Large intestine (tissue), 3 donors: ENCODE measurements around the gene TMA7. TPM values are rescaled to one million over a fixed set of nuclear protein-coding genes. Genes with fewer than 3 reads are reported as not detected.

Experiments used
- DNase-seq, 2 donors: peaks; one replicate each; pipeline versions ENCODE4 v3.0.0 to v3.0.0-alpha.2; 2013
- H3K27ac ChIP-seq: one replicate; pipeline ENCODE4 v1.5.1; 2013; ENCODE audit warnings: low read length
- H3K27me3 ChIP-seq: 2 replicates; pipeline ENCODE4 v1.6.1; 2013; ENCODE audit warnings: low read length; ENCODE audit not compliant: control insufficient read depth, insufficient read depth
- H3K36me3 ChIP-seq: 2 replicates; pipeline ENCODE4 v1.6.1; 2013; ENCODE audit warnings: low read length; ENCODE audit not compliant: control insufficient read depth, insufficient read depth
- H3K4me1 ChIP-seq: one replicate; pipeline ENCODE4 v1.6.1; 2013; ENCODE audit warnings: low read length; ENCODE audit not compliant: control insufficient read depth, insufficient read depth
- H3K4me3 ChIP-seq: one replicate; pipeline ENCODE4 v1.5.1; 2013; ENCODE audit warnings: low read length
- H3K9me3 ChIP-seq: one replicate; pipeline ENCODE4 v1.6.1; 2013; ENCODE audit warnings: mild to moderate bottlenecking, low read depth, low read length, moderate library complexity; ENCODE audit not compliant: control insufficient read depth
- WGBS: methylation state at CpG from one replicate; pipeline ENCODE4 v1.1.5; 2013; ENCODE audit warnings: low lambda C conversion rate; ENCODE audit not compliant: insufficient coverage; 5-methylcytosine and 5-hydroxymethylcytosine counted together
- polyA plus RNA-seq: library from polyadenylated mRNA; unstranded; fragments of 120-200 nt; gene quantifications from one replicate; pipeline ENCODE4 v1.2.1, GENCODE V29; 2013

TMA7 gene
- polyA plus RNA-seq, 1 donor = 283 TPM

DNA sequence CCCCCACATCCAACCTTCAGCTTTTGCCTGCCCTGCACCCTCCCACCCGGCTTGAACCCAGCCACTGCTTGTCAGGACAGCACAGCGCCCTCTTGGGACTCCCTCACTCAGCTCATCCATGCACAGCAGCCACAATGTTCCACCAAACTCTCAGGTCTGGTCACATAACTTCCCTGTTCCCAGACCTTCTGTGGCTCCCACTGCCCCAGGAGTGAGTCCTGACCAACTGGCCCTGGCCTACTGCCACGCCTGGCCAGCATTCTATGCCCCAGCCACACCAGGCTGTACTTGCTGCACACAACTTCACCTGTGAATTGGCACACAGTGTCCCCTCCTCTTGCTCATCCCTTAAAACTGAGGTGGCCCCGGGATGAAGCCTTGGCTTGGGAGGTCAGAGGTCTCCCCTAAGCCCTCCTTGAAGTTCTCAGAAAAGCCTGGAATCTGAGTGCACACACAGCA is 31.2 kb upstream of the TMA7 start:
- no peak for DNase-seq
- Histone ChIP-seq H3K4me3 (no peak overlapping the region), H3K4me1 (no peaks in the 10 kb centered on the region), H3K27ac (no peak overlapping the region), H3K36me3 (peaks cover 99% of the 10 kb centered on the region), H3K27me3 (no peaks in the 10 kb centered on the region), H3K9me3 (no peaks in the 10 kb centered on the region)
- WGBS = no CpG with 5 or more reads among the region's 4 CpGs

DNA sequence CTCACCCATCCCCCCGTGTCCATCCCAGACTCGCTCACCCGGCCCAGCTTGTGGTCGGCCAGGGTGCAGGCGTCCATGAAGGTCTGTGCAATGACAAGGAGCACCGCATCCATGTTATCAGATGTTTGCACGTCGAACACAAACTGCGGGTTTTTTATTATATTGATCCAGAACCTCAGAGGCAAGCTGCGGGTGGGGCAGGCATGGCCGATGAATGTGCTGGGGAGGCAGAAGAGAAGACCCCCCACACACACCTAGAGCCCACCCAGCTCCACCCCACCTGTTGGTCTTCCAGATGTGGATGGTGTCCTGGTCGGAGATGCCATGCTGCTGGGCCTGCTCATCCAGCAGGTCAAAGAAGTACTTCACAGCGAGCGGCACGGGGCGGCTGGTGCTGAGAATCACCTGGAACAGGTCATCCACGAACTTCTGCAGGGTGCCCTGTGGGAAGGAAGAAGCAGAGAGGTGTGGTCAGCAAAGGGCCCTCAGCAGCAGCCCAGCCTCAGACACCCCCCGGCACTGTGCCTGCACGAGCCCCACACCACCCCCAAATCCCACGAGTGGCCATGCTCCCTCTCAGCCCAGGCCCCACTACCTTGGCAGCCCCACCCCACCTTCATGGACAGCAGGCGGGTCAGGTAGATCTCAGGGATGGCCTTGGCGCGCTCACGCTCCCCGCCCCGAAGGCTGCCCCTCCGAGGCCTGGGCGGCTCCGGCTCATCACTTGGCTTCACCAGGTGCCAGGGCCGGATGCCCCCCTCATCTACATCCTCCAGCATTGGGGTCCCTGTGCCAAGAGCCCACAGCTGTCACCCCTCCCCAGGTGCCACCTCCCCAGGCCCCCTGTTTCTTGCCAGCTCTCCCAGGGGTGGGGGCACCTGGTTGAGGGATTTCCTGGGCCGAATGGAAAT is 30.5 kb upstream of the TMA7 start:
- Histone ChIP-seq H3K27me3 (no peaks in the 10 kb centered on the region), H3K4me3 (no peak overlapping the region)
- WGBS = no CpG with 5 or more reads among the region's 31 CpGs

GRCh38 chr3:48410205-48411040 is 29.6 kb upstream of the TMA7 start:
- Histone ChIP-seq H3K4me1 (no peaks in the 10 kb centered on the region), H3K36me3 (peaks cover 99% of the 10 kb centered on the region), H3K9me3 (no peaks in the 10 kb centered on the region), H3K27me3 (no peaks in the 10 kb centered on the region), H3K4me3 (no peak overlapping the region), H3K27ac (no peak overlapping the region)
- no peak for DNase-seq
- whole genome bisulfite sequencing = no CpG with 5 or more reads among the region's 16 CpGs

More for the DNA sequence above, 30.5 kb upstream of the TMA7 start:
- no peak for DNase-seq
- peaks cover 99% of the 10 kb centered on the region for H3K36me3 ChIP-seq
- no peaks in the 10 kb centered on the region for H3K4me1 ChIP-seq
- no peaks in the 10 kb centered on the region for H3K9me3 ChIP-seq
- H3K27ac ChIP-seq = no peak overlapping the region

GRCh38 chr3:48411041-48411588 is 28.9 kb upstream of the TMA7 start:
- no peak for DNase-seq
- Histone ChIP-seq H3K36me3 (peaks cover 99% of the 10 kb centered on the region), H3K4me1 (no peaks in the 10 kb centered on the region), H3K27me3 (no peaks in the 10 kb centered on the region), H3K27ac (no peak overlapping the region), H3K4me3 (no peak overlapping the region), H3K9me3 (no peaks in the 10 kb centered on the region)
- no CpG with 5 or more reads among the region's 9 CpGs for WGBS

DNA sequence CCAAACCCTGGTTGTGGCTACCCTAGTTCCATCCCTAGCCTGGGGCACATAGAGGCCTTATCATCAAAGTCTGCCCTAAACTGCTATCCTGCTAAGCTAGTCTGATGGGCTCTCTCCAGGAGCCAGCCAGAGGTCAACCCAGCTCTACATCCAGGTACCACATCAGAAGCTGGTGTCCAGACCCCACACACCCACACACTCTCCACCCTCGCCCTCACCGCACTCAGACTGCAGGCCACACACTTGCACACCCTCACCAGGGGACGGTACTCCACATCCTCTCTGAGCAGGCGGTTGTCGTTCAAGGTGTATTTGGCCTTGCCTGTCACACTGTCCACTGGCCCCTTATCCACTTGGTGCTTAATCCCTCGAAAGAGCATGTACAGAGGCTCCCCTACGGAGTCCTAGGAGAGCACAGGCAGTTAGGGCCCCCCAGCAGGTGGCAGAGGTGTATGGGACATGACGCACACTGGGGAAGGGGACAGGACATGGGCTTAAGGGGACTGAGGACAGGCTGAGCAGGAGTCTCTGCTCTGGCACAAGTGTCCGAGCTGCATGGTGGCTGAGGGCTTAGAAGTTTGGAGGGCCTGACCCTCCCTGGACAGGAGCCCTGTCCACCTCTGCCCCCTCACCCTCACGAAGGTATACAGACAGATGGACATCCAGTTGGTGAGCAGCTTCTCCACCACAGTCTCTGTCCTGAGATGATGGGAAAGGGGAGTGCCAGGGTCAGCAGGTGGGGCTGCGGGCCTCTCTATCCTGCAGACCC is 28.3 kb upstream of the TMA7 start:
- no CpG with 5 or more reads among the region's 11 CpGs for WGBS
- Histone ChIP-seq H3K27ac (no peak overlapping the region), H3K4me1 (no peaks in the 10 kb centered on the region), H3K4me3 (no peak overlapping the region), H3K36me3 (peaks cover 99% of the 10 kb centered on the region), H3K27me3 (no peaks in the 10 kb centered on the region), H3K9me3 (no peaks in the 10 kb centered on the region)
- no peak for DNase-seq

GRCh38 chr3:48412375-48413001 is 27.6 kb upstream of the TMA7 start:
- DNase-seq = no peak
- Histone ChIP-seq H3K9me3 (no peaks in the 10 kb centered on the region), H3K27ac (no peak overlapping the region), H3K27me3 (no peaks in the 10 kb centered on the region), H3K36me3 (peaks cover 99% of the 10 kb centered on the region), H3K4me1 (no peaks in the 10 kb centered on the region), H3K4me3 (no peak overlapping the region)
- no CpG with 5 or more reads among the region's 19 CpGs for WGBS

DNA sequence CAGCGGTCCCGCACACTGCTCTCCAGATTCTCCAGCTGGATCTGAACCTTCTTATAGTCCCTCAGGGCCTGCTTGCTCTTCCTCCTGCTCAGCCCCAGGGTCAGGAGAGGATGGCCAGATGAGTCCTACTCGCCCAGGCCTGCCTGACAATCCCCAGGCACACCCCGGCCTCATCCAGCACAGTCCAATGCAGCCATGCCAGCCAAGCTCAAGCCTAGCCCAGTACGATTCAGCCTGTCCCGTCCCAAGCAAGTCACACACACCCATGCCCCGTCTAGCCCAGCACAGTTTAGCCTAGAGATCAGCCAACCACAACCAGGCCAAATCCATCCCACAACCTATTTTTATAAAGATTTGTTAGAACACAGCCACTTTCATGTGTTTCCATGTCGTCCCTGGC is 27.0 kb upstream of the TMA7 start:
- Histone ChIP-seq H3K4me3 (no peak overlapping the region), H3K27ac (no peak overlapping the region), H3K9me3 (no peaks in the 10 kb centered on the region), H3K36me3 (peaks cover 99% of the 10 kb centered on the region), H3K27me3 (no peaks in the 10 kb centered on the region), H3K4me1 (no peaks in the 10 kb centered on the region)
- DNase-seq = no peak
- WGBS = no CpG with 5 or more reads among the region's 8 CpGs

GRCh38 chr3:48413611-48414010 is 26.4 kb upstream of the TMA7 start:
- Histone ChIP-seq H3K36me3 (peaks cover 100% of the 10 kb centered on the region), H3K27me3 (no peaks in the 10 kb centered on the region), H3K27ac (no peak overlapping the region), H3K4me3 (no peak overlapping the region), H3K9me3 (no peaks in the 10 kb centered on the region), H3K4me1 (no peaks in the 10 kb centered on the region)
- no peak for DNase-seq
- WGBS = 100% methylated on average over 3 of the region's 14 CpGs

- WGBS = no CpG with 5 or more reads among the region's 25 CpGs
- no peaks in the 10 kb centered on the region for H3K9me3 ChIP-seq
- no peaks in the 10 kb centered on the region for H3K27me3 ChIP-seq
- peaks cover 100% of the 10 kb centered on the region for H3K36me3 ChIP-seq
- no peaks in the 10 kb centered on the region for H3K4me1 ChIP-seq
- no peak for DNase-seq
- no peak overlapping the region for H3K27ac ChIP-seq
- no peak overlapping the region for H3K4me3 ChIP-seq
Observed at GRCh38 chr3:48414376-48415250, 25.4 kb upstream of the TMA7 start.
